Suprapubic skin (tissue), 4 donors: Measurements from ENCODE around the gene EPB41L1.

Experiments
- CTCF ChIP-seq, 2 donors: fragments of 200-600 bp in 1 of 2; fragments of 450-650 bp in 1 of 2; sonication (generic) in 1 of 2; IDR thresholded peaks; one replicate each; pipeline ENCODE4 v1.5.1; 2016 to 2019; ENCODE audit warnings: antibody characterized with exemption in 2 of 2, mild to moderate bottlenecking in 1 of 2, moderate library complexity in 1 of 2
- POLR2A ChIP-seq, 2 donors: fragments of 450-650 bp; IDR thresholded peaks; one replicate each; pipeline ENCODE4 v1.6.1; 2017; ENCODE audit warnings: antibody characterized with exemption in 2 of 2, mild to moderate bottlenecking in 2 of 2, moderate library complexity in 2 of 2
- POLR2AphosphoS5 ChIP-seq, 3 donors: sonication (generic); formaldehyde crosslinking; IDR thresholded peaks; one replicate each; pipeline ENCODE4 v1.6.1; 2017; ENCODE audit warnings: antibody characterized with exemption in 3 of 3

- TF ChIP-seq CTCF (IDR thresholded peaks at IDR 0.05) (no peak), POLR2A (IDR thresholded peaks at IDR 0.05) (no peak), POLR2AphosphoS5 (IDR thresholded peaks at IDR 0.05) (no peak)
Observed at GRCh38 chr20:36210436-36211021, 56.0 kb downstream of the EPB41L1 start.
